ENCODE results near the gene UNC80.
A peak's percentile ranks its signal among the peaks of the same experiment; 100 is the strongest.

Gene UNC80

GRCh38 chr2:209976698-209977385, 205.2 kb downstream of the UNC80 start:
- no peak for DNase-seq

GRCh38 chr2:209977386-209978239, 206.0 kb downstream of the UNC80 start:
- no peak for DNase-seq

GRCh38 chr2:209984291-209984690, 212.7 kb downstream of the UNC80 start:
- DNase-seq = no peak

- no peak for DNase-seq
Observed at GRCh38 chr2:209985874-209986273, 214.2 kb downstream of the UNC80 start.

GRCh38 chr2:209986415-209986814, 214.8 kb downstream of the UNC80 start:
- DNase-seq = no peak

- no peak for DNase-seq
Observed at GRCh38 chr2:209988010-209988409, 216.4 kb downstream of the UNC80 start.

GRCh38 chr2:209990838-209991237, 219.2 kb downstream of the UNC80 start:
- DNase-seq = no peak

- no peak for DNase-seq
Observed at GRCh38 chr2:209993968-209994367, 222.3 kb downstream of the UNC80 start.

- DNase-seq = no peak
Observed at GRCh38 chr2:209998596-209998995, 227.0 kb downstream of the UNC80 start.

GRCh38 chr2:210000464-210001324, 229.1 kb downstream of the UNC80 start:
- DNase-seq = no peak

GRCh38 chr2:210002158-210003157, 230.8 kb downstream of the UNC80 start, which contains the start of gene RPE:
Gene RPE, plus strand, starts transcription at chr2:210002638. Its CDS starts 24 bp downstream, at chr2:210002662.
- DNase-seq = peak; percentile 94

- DNase-seq = no peak
Observed at GRCh38 chr2:210003359-210003758, 231.7 kb downstream of the UNC80 start.

- DNase-seq = no peak
Observed at GRCh38 chr2:210004881-210005280, 233.2 kb downstream of the UNC80 start.

- no peak for DNase-seq
Observed at GRCh38 chr2:210007895-210008294, 236.3 kb downstream of the UNC80 start.

GRCh38 chr2:210009126-210009525, 237.5 kb downstream of the UNC80 start:
- no peak for DNase-seq

GRCh38 chr2:210009896-210010295, 238.3 kb downstream of the UNC80 start:
- no peak for DNase-seq

- DNase-seq = no peak
Observed at GRCh38 chr2:210020138-210020537, 248.5 kb downstream of the UNC80 start.

GRCh38 chr2:210022824-210023223, 251.2 kb downstream of the UNC80 start:
- no peak for DNase-seq

- DNase-seq = no peak
Observed at GRCh38 chr2:210027608-210028007, 256.0 kb downstream of the UNC80 start.

GRCh38 chr2:210028178-210028577, 256.5 kb downstream of the UNC80 start:
- DNase-seq = peak; percentile 25

GRCh38 chr2:210034087-210034683, 262.6 kb downstream of the UNC80 start:
- DNase-seq = no peak
